ENCODE data around the gene ABHD2.

DNA sequence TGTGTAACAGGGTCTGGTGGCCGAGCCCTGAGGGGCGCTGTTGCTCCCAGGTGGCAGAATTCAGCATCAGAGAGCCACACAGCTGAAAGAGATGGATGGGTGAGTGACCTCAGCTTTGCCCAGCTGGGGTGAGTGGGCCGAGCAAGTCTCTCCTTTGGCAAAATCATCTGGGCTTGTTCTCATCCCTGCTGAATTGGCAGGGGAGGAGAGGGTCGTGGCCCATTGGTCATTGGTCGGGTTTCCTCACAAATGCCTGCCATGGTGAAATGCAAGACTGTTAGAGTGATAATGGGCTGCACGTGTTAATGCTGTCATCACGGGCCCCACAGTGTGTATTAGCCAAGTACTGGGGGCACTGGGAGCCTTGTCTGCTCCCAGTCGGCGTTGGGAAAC, 15.9 kb downstream of the ABHD2 start:
- TF ChIP-seq, protein P1, sequence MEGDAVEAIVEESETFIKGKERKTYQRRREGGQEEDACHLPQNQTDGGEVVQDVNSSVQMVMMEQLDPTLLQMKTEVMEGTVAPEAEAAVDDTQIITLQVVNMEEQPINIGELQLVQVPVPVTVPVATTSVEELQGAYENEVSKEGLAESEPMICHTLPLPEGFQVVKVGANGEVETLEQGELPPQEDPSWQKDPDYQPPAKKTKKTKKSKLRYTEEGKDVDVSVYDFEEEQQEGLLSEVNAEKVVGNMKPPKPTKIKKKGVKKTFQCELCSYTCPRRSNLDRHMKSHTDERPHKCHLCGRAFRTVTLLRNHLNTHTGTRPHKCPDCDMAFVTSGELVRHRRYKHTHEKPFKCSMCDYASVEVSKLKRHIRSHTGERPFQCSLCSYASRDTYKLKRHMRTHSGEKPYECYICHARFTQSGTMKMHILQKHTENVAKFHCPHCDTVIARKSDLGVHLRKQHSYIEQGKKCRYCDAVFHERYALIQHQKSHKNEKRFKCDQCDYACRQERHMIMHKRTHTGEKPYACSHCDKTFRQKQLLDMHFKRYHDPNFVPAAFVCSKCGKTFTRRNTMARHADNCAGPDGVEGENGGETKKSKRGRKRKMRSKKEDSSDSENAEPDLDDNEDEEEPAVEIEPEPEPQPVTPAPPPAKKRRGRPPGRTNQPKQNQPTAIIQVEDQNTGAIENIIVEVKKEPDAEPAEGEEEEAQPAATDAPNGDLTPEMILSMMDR (IDR thresholded peaks at IDR 0.05) = no peak
- TF ChIP-seq POLR2AphosphoS5 (IDR thresholded peaks at IDR 0.05) = peak in 1 of 2 donors; percentile 65
- TF ChIP-seq POLR2A (IDR thresholded peaks at IDR 0.05) = no peak
- TF ChIP-seq EP300 (IDR thresholded peaks at IDR 0.05) = no peak

Measured in upper lobe of left lung (tissue), 4 donors.